Measurements from ENCODE around the gene SLC2A10.

SLC2A10 gene

GRCh38 chr20:46775806-46776205, 66.4 kb downstream of the SLC2A10 start:
- no peaks in the 10 kb centered on the region for H3K9me3 ChIP-seq (ENCODE audit: control insufficient read depth, insufficient read depth, low read depth, low read length)
- no peaks in the 10 kb centered on the region for H3K36me3 ChIP-seq (ENCODE audit: control insufficient read depth in 2 of 2, insufficient read depth in 1 of 2, low read length in 2 of 2)
- no peak for TF ChIP-seq INSM2 (tag by site-specific recombination; IDR thresholded peaks at IDR 0.05)
- no peak for TF ChIP-seq YY2 (tag by site-specific recombination; IDR thresholded peaks at IDR 0.05)
- no peak for TF ChIP-seq YY1 (tag by site-specific recombination; IDR thresholded peaks at IDR 0.05)
- no peak for TF ChIP-seq ZNF202 (tag by site-specific recombination; IDR thresholded peaks at IDR 0.05; ENCODE audit: borderline replicate concordance)
- no peak for TF ChIP-seq ZBTB7A (tag by site-specific recombination; IDR thresholded peaks at IDR 0.05; ENCODE audit: low read depth)
- TF ChIP-seq ZNF138 (tag by site-specific recombination; IDR thresholded peaks at IDR 0.05; ENCODE audit: borderline replicate concordance), result no peak
- no peak for TF ChIP-seq ZNF544 (tag by site-specific recombination; IDR thresholded peaks at IDR 0.05)
- TF ChIP-seq PRDM6 (tag by site-specific recombination; IDR thresholded peaks at IDR 0.05), result no peak
- TF ChIP-seq ZNF10 (tag by site-specific recombination; IDR thresholded peaks at IDR 0.05), result no peak
- TF ChIP-seq ZNF521 (tag by site-specific recombination; IDR thresholded peaks at IDR 0.05), result no peak
- TF ChIP-seq ZNF501 (tag by site-specific recombination; IDR thresholded peaks at IDR 0.05), result no peak
- no peak for TF ChIP-seq ZNF148 (tag by site-specific recombination; IDR thresholded peaks at IDR 0.05; ENCODE audit: borderline replicate concordance)
- no peak for TF ChIP-seq ZNF549 (tag by site-specific recombination; IDR thresholded peaks at IDR 0.05)
- TF ChIP-seq ZNF184 (tag by site-specific recombination; IDR thresholded peaks at IDR 0.05), result no peak
- no peak for TF ChIP-seq EGR2 (tag by site-specific recombination; IDR thresholded peaks at IDR 0.05; ENCODE audit: low read depth)
- TF ChIP-seq ZXDB (tag by site-specific recombination; IDR thresholded peaks at IDR 0.05), result no peak
- no peak for TF ChIP-seq ZBTB20 (tag by site-specific recombination; IDR thresholded peaks at IDR 0.05)
- no peak for TF ChIP-seq ZFP69B (tag by site-specific recombination; IDR thresholded peaks at IDR 0.05)
- ChIA-PET POLR2A (no interaction called here), CTCF (interaction anchor here (1.1 kb wide), 1 partner anchor 28 kb away, joined by 5 read pairs; no protein-coding TSS in a partner anchor)
- H3K4me1 ChIP-seq (ENCODE audit: control insufficient read depth, insufficient read depth, low read length), result no peaks in the 10 kb centered on the region
- H3K27ac ChIP-seq (ENCODE audit: extremely low read depth, low read depth, low read length), result no peak overlapping the region
- no peak overlapping the region for H3K4me3 ChIP-seq (ENCODE audit: low read depth, low read length)

GRCh38 chr20:46777331-46777730, 67.9 kb downstream of the SLC2A10 start:
- POLR2A ChIA-PET, result no interaction called here
- CTCF ChIA-PET, result interaction anchor here (0.6 to 1.3 kb wide), 2 partner anchors 25 to 59 kb away, joined by 3 to 5 read pairs; no protein-coding TSS in a partner anchor
- TF ChIP-seq ZNF548 (tag by site-specific recombination; IDR thresholded peaks at IDR 0.05), result no peak
- no peak for TF ChIP-seq ZNF621 (tag by site-specific recombination; IDR thresholded peaks at IDR 0.05)
- no peak for TF ChIP-seq ZSCAN23 (tag by site-specific recombination; IDR thresholded peaks at IDR 0.05)
- no peak for TF ChIP-seq ZNF501 (tag by site-specific recombination; IDR thresholded peaks at IDR 0.05)
- no peak for TF ChIP-seq ZNF76 (tag by site-specific recombination; IDR thresholded peaks at IDR 0.05; ENCODE audit: borderline replicate concordance, low read depth)
- no peak for TF ChIP-seq ZNF169 (tag by site-specific recombination; IDR thresholded peaks at IDR 0.05)
- no peak for TF ChIP-seq ZNF292 (tag by site-specific recombination; IDR thresholded peaks at IDR 0.05; ENCODE audit: borderline replicate concordance, low read depth)
- no peak for TF ChIP-seq GLI4 (tag by site-specific recombination; IDR thresholded peaks at IDR 0.05)
- no peak for TF ChIP-seq ZFP69B (tag by site-specific recombination; IDR thresholded peaks at IDR 0.05)

More at GRCh38 chr20:46777331-46777730, 67.9 kb downstream of the SLC2A10 start:
- Histone ChIP-seq H3K36me3 (ENCODE audit: control insufficient read depth in 2 of 2, insufficient read depth in 1 of 2, low read length in 2 of 2) (no peaks in the 10 kb centered on the region), H3K4me1 (ENCODE audit: control insufficient read depth, insufficient read depth, low read length) (no peaks in the 10 kb centered on the region), H3K4me3 (ENCODE audit: low read depth, low read length) (no peak overlapping the region), H3K9me3 (ENCODE audit: control insufficient read depth, insufficient read depth, low read depth, low read length) (no peaks in the 10 kb centered on the region), H3K27ac (ENCODE audit: extremely low read depth, low read depth, low read length) (no peak overlapping the region)
